Neutrophil (primary cell): Measurements from ENCODE around the gene PRSS33.

ENCODE experiments used
- H3K27ac ChIP-seq: fragments of 200-600 bp; sonication (generic); 2 replicates; pipeline ENCODE4 v1.5.1; 2016; ENCODE audit warnings: mild to moderate bottlenecking, moderate library complexity
- H3K27me3 ChIP-seq: fragments of 200-600 bp; sonication (generic); 2 replicates; pipeline ENCODE4 v1.6.0; 2016; ENCODE audit warnings: mild to moderate bottlenecking
- H3K36me3 ChIP-seq: fragments of 200-600 bp; sonication (generic); 2 replicates; pipeline ENCODE4 v1.5.1; 2017
- H3K4me1 ChIP-seq, 2 experiments: fragments of 200-600 bp in 1 of 2; sonication (generic) in 1 of 2; 1 replicate in 1 of 2; 2 replicates in 1 of 2; pipeline versions ENCODE4 v1.5.1 to v1.6.1; 2013 to 2016; ENCODE audit warnings: low read depth in 1 of 2, low read length in 1 of 2, mild to moderate bottlenecking in 1 of 2, moderate library complexity in 1 of 2; ENCODE audit not compliant: control insufficient read depth in 1 of 2, insufficient read depth in 1 of 2
- H3K4me3 ChIP-seq, 2 experiments: fragments of 200-600 bp in 1 of 2; sonication (generic) in 1 of 2; 1 replicate in 1 of 2; 2 replicates in 1 of 2; pipeline ENCODE4 v1.5.1; 2013 to 2016; ENCODE audit warnings: low read depth in 1 of 2, low read length in 1 of 2, mild to moderate bottlenecking in 1 of 2, moderate library complexity in 1 of 2
- H3K9me3 ChIP-seq: fragments of 200-600 bp; sonication (generic); 2 replicates; pipeline ENCODE4 v1.5.1; 2016
- TF ChIP-seq, protein P1 (sequence below): fragments of 200-600 bp; sonication (generic); IDR thresholded peaks from 2 replicates; pipeline ENCODE4 v1.5.1; 2016; ENCODE audit warnings: antibody characterized with exemption

PRSS33 gene

DNA sequence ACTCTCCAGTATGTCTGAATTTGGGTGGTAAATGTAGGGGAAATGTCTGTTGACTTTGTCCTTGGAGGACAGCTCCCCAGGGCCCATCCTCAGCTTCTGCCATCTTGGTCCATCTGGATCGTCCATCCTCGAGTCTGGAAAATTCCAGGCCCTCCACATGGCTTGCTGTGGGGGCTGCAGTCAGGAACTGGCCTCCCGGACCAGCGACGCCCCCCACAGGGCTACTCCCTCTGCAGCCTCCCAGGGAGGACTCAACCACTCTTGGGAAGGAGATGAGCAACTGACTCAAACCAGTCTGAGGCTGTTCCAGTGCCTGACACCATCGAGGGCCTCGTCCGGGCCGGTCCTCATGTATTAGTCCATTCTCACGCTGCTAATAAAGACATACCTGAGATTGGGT, 37.3 kb upstream of the PRSS33 start:
- Histone ChIP-seq H3K27ac (no peak overlapping the region), H3K4me1 (peaks cover 1 to 2% of the 10 kb centered on the region in 2 experiments), H3K27me3 (no peaks in the 10 kb centered on the region), H3K4me3 (no peak overlapping the region), H3K9me3 (no peaks in the 10 kb centered on the region), H3K36me3 (no peaks in the 10 kb centered on the region)
- TF ChIP-seq, protein P1, sequence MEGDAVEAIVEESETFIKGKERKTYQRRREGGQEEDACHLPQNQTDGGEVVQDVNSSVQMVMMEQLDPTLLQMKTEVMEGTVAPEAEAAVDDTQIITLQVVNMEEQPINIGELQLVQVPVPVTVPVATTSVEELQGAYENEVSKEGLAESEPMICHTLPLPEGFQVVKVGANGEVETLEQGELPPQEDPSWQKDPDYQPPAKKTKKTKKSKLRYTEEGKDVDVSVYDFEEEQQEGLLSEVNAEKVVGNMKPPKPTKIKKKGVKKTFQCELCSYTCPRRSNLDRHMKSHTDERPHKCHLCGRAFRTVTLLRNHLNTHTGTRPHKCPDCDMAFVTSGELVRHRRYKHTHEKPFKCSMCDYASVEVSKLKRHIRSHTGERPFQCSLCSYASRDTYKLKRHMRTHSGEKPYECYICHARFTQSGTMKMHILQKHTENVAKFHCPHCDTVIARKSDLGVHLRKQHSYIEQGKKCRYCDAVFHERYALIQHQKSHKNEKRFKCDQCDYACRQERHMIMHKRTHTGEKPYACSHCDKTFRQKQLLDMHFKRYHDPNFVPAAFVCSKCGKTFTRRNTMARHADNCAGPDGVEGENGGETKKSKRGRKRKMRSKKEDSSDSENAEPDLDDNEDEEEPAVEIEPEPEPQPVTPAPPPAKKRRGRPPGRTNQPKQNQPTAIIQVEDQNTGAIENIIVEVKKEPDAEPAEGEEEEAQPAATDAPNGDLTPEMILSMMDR, result no peak

DNA sequence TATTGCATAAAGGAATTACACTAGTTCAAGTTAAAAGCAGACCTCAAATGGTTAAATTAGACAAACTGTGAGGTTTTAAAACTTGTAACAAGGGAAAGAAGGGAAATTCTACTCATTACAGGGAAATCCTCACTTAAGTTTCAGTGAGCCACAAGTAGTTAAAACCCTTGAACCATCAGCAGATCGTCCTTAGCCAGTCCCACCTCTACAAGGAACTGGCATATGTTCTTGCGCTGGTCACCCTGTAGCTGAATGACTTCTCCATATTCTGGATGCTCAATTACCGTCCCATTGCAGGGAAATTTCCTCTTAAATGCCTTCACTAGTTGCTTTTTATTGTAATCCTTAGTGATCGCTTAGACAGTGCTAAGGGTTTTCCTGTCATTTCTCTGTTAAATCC, 35.1 kb upstream of the PRSS33 start:
- TF ChIP-seq, protein P1, result no peak
- Histone ChIP-seq H3K4me1 (no peaks in the 10 kb centered on the region), H3K9me3 (no peaks in the 10 kb centered on the region), H3K27me3 (no peaks in the 10 kb centered on the region), H3K27ac (no peak overlapping the region), H3K4me3 (no peak overlapping the region), H3K36me3 (no peaks in the 10 kb centered on the region)

DNA sequence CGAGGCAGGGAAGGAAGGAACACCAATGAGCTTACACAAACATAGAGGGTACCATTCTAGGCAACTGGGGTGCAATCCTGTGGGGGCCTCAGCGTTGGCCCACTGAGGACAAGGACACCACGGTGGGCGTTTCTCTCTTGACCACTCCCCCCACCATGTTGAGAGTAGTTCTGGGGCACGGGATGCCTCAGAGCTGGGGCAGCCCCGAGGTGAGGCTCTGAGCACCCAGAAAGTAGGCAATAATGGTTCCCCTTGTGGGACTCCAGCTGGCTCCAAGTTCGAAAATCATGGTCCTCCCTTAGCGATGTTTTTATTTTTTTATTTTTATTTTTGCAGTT, 34.8 kb upstream of the PRSS33 start:
- TF ChIP-seq, protein P1, result no peak
- H3K4me3 ChIP-seq, result no peak overlapping the region
- no peak overlapping the region for H3K27ac ChIP-seq
- no peaks in the 10 kb centered on the region for H3K36me3 ChIP-seq
- H3K9me3 ChIP-seq, result no peaks in the 10 kb centered on the region
- no peaks in the 10 kb centered on the region for H3K4me1 ChIP-seq
- H3K27me3 ChIP-seq, result no peaks in the 10 kb centered on the region

DNA sequence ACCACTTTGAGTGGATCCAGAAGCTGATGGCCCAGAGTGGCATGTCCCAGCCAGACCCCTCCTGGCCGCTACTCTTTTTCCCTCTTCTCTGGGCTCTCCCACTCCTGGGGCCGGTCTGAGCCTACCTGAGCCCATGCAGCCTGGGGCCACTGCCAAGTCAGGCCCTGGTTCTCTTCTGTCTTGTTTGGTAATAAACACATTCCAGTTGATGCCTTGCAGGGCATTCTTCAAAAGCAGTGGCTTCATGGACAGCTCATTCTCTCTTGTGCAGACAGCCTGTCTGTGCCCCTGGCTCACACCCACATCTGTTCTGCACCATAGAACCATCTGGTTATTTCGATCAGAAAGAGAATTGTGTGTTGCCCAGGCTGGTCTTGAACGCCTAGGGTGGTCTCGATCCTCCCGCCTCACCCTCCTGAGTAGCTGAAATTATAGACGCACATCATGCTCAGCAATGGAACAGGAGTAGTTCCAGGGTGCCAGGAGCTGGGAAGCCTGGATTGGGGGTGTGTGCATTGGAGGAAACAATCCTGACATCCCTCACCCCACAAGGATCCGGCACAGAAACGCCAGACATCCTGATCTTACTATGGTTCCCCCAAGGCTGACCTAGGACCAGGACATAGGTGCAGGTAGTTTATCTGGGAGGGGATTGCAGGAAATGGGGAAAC, 34.3 kb upstream of the PRSS33 start:
- Histone ChIP-seq H3K4me1 (no peaks in the 10 kb centered on the region), H3K4me3 (no peak overlapping the region), H3K27ac (no peak overlapping the region), H3K9me3 (no peaks in the 10 kb centered on the region), H3K36me3 (no peaks in the 10 kb centered on the region), H3K27me3 (no peaks in the 10 kb centered on the region)
- TF ChIP-seq, protein P1, result no peak

DNA sequence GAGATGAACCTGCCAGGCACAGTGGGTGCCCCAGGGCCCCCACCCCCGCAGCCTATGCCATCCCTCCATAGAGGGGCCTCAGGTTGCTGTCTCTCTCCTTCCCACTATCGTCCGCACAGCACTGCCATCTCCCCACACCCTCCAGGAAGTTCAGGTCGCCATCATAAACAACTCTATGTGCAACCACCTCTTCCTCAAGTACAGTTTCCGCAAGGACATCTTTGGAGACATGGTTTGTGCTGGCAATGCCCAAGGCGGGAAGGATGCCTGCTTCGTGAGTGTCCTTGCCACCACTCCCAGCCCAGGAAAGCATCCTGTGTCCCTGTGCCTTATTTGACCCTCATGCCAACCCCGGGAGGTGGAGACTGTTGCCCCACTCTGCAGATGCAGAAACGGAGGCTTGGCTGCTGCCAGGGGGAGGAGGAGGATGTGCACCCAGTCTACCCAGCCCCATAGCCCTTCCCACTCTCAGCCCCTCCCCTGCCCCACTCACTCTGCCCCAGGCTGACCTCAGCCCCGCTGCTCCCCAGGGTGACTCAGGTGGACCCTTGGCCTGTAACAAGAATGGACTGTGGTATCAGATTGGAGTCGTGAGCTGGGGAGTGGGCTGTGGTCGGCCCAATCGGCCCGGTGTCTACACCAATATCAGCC, 33.6 kb upstream of the PRSS33 start:
- Histone ChIP-seq H3K36me3 (no peaks in the 10 kb centered on the region), H3K27me3 (no peaks in the 10 kb centered on the region), H3K27ac (no peak overlapping the region), H3K9me3 (no peaks in the 10 kb centered on the region), H3K4me3 (no peak overlapping the region), H3K4me1 (no peaks in the 10 kb centered on the region)
- TF ChIP-seq, protein P1, result no peak
